ENCODE results near the gene GALNT4. TPM values are rescaled to one million over a fixed set of nuclear protein-coding genes. Genes with fewer than 3 reads are reported as not detected.
A peak's percentile ranks its signal among the peaks of the same experiment; 100 is the strongest.

The GALNT4 gene
- total RNA-seq, 1 experiment from 2014 or later = 7.1 TPM

GRCh38 chr12:89556976-89557375 lies 32.4 kb upstream of the GALNT4 start:
- H3K27ac ChIP-seq (ENCODE audit: low read length) = no peak overlapping the region
- H2AFZ ChIP-seq (ENCODE audit: low read length) = no peak overlapping the region
- H3K4me3 ChIP-seq (ENCODE audit: low read length) = no peak overlapping the region
- H3K36me3 ChIP-seq (ENCODE audit: insufficient read depth, low read length) = no peaks in the 10 kb centered on the region
- H3K9me2 ChIP-seq (replicated peaks; ENCODE audit: insufficient read depth, low read length) = no peaks in the 10 kb centered on the region
- DNase-seq = no peak
- no peaks in the 10 kb centered on the region for H3K79me2 ChIP-seq (ENCODE audit: low read length)
- no peak overlapping the region for H3K4me2 ChIP-seq (ENCODE audit: low read depth, low read length, poor library complexity, severe bottlenecking)
- H4K20me1 ChIP-seq (ENCODE audit: insufficient read depth, low read depth, low read length) = no peaks in the 10 kb centered on the region
- no peaks in the 10 kb centered on the region for H3K4me1 ChIP-seq (ENCODE audit: low read length)
- no peak overlapping the region for H3K9ac ChIP-seq (ENCODE audit: low read length)
- no peaks in the 10 kb centered on the region for H3K27me3 ChIP-seq (ENCODE audit: low read length)
- no peaks in the 10 kb centered on the region for H3K9me3 ChIP-seq (ENCODE audit: low read length)

- no peak for DNase-seq
Measured at GRCh38 chr12:89552376-89552775, 27.8 kb upstream of the GALNT4 start.

GRCh38 chr12:89551747-89552146 lies 27.2 kb upstream of the GALNT4 start:
- H3K27me3 ChIP-seq (ENCODE audit: low read length) = no peaks in the 10 kb centered on the region
- H2AFZ ChIP-seq (ENCODE audit: low read length) = no peak overlapping the region
- no peaks in the 10 kb centered on the region for H3K79me2 ChIP-seq (ENCODE audit: low read length)
- H4K20me1 ChIP-seq (ENCODE audit: insufficient read depth, low read depth, low read length) = no peaks in the 10 kb centered on the region
- no peak for DNase-seq
- H3K4me3 ChIP-seq (ENCODE audit: low read length) = no peak overlapping the region
- H3K9me2 ChIP-seq (replicated peaks; ENCODE audit: insufficient read depth, low read length) = no peaks in the 10 kb centered on the region
- no peak overlapping the region for H3K4me2 ChIP-seq (ENCODE audit: low read depth, low read length, poor library complexity, severe bottlenecking)
- no peak overlapping the region for H3K9ac ChIP-seq (ENCODE audit: low read length)
- H3K36me3 ChIP-seq (ENCODE audit: insufficient read depth, low read length) = no peaks in the 10 kb centered on the region
- no peaks in the 10 kb centered on the region; the same call in 1 of the 2 replicates for H3K4me1 ChIP-seq (ENCODE audit: low read length)
- no peaks in the 10 kb centered on the region for H3K9me3 ChIP-seq (ENCODE audit: low read length)
- H3K27ac ChIP-seq (ENCODE audit: low read length) = no peak overlapping the region

More at GRCh38 chr12:89552376-89552775, 27.8 kb upstream of the GALNT4 start:
- H3K4me2 ChIP-seq (ENCODE audit: low read depth, low read length, poor library complexity, severe bottlenecking) = no peak overlapping the region
- no peaks in the 10 kb centered on the region for H3K79me2 ChIP-seq (ENCODE audit: low read length)
- H3K9me3 ChIP-seq (ENCODE audit: low read length) = no peaks in the 10 kb centered on the region
- H3K27me3 ChIP-seq (ENCODE audit: low read length) = no peaks in the 10 kb centered on the region
- no peak overlapping the region for H3K9ac ChIP-seq (ENCODE audit: low read length)
- H3K9me2 ChIP-seq (replicated peaks; ENCODE audit: insufficient read depth, low read length) = no peaks in the 10 kb centered on the region
- no peak overlapping the region for H3K27ac ChIP-seq (ENCODE audit: low read length)
- no peaks in the 10 kb centered on the region for H4K20me1 ChIP-seq (ENCODE audit: insufficient read depth, low read depth, low read length)
- H2AFZ ChIP-seq (ENCODE audit: low read length) = no peak overlapping the region
- no peaks in the 10 kb centered on the region for H3K36me3 ChIP-seq (ENCODE audit: insufficient read depth, low read length)
- H3K4me3 ChIP-seq (ENCODE audit: low read length) = no peak overlapping the region
- H3K4me1 ChIP-seq (ENCODE audit: low read length) = no peaks in the 10 kb centered on the region

GRCh38 chr12:89547101-89547500 lies 22.5 kb upstream of the GALNT4 start:
- Histone ChIP-seq H3K36me3 (ENCODE audit: insufficient read depth, low read length) (no peaks in the 10 kb centered on the region), H3K4me1 (ENCODE audit: low read length) (no peaks in the 10 kb centered on the region; the same call in 1 of the 2 replicates), H3K9ac (ENCODE audit: low read length) (no peak overlapping the region), H3K27me3 (ENCODE audit: low read length) (no peaks in the 10 kb centered on the region), H3K4me3 (ENCODE audit: low read length) (no peak overlapping the region), H3K4me2 (ENCODE audit: low read depth, low read length, poor library complexity, severe bottlenecking) (no peak overlapping the region), H2AFZ (ENCODE audit: low read length) (no peak overlapping the region), H3K9me2 (replicated peaks; ENCODE audit: insufficient read depth, low read length) (no peaks in the 10 kb centered on the region), H3K9me3 (ENCODE audit: low read length) (no peaks in the 10 kb centered on the region), H3K79me2 (ENCODE audit: low read length) (no peaks in the 10 kb centered on the region), H4K20me1 (ENCODE audit: insufficient read depth, low read depth, low read length) (no peaks in the 10 kb centered on the region), H3K27ac (ENCODE audit: low read length) (no peak overlapping the region)
- DNase-seq = no peak

- no peaks in the 10 kb centered on the region; the same call in 1 of the 2 replicates for H3K4me1 ChIP-seq (ENCODE audit: low read length)
- no peak overlapping the region for H3K4me2 ChIP-seq (ENCODE audit: low read depth, low read length, poor library complexity, severe bottlenecking)
- no peak for DNase-seq
- no peaks in the 10 kb centered on the region for H3K36me3 ChIP-seq (ENCODE audit: insufficient read depth, low read length)
- no peak overlapping the region for H3K4me3 ChIP-seq (ENCODE audit: low read length)
- no peaks in the 10 kb centered on the region for H3K79me2 ChIP-seq (ENCODE audit: low read length)
- no peaks in the 10 kb centered on the region for H3K9me3 ChIP-seq (ENCODE audit: low read length)
- no peak overlapping the region for H3K27ac ChIP-seq (ENCODE audit: low read length)
- H3K9ac ChIP-seq (ENCODE audit: low read length) = no peak overlapping the region
- no peaks in the 10 kb centered on the region for H3K9me2 ChIP-seq (replicated peaks; ENCODE audit: insufficient read depth, low read length)
- H4K20me1 ChIP-seq (ENCODE audit: insufficient read depth, low read depth, low read length) = no peaks in the 10 kb centered on the region
- no peak overlapping the region for H2AFZ ChIP-seq (ENCODE audit: low read length)
- H3K27me3 ChIP-seq (ENCODE audit: low read length) = no peaks in the 10 kb centered on the region
Measured at GRCh38 chr12:89546151-89546550, 21.6 kb upstream of the GALNT4 start.

GRCh38 chr12:89544681-89545184 lies 20.1 kb upstream of the GALNT4 start:
- Histone ChIP-seq H3K79me2 (ENCODE audit: low read length) (no peaks in the 10 kb centered on the region), H3K4me2 (ENCODE audit: low read depth, low read length, poor library complexity, severe bottlenecking) (no peak overlapping the region), H3K9ac (ENCODE audit: low read length) (no peak overlapping the region), H3K4me1 (ENCODE audit: low read length) (no peaks in the 10 kb centered on the region; the same call in 1 of the 2 replicates), H2AFZ (ENCODE audit: low read length) (no peak overlapping the region), H3K27ac (ENCODE audit: low read length) (no peak overlapping the region), H3K36me3 (ENCODE audit: insufficient read depth, low read length) (no peaks in the 10 kb centered on the region), H3K9me3 (ENCODE audit: low read length) (no peaks in the 10 kb centered on the region), H3K4me3 (ENCODE audit: low read length) (no peak overlapping the region), H4K20me1 (ENCODE audit: insufficient read depth, low read depth, low read length) (no peaks in the 10 kb centered on the region), H3K9me2 (replicated peaks; ENCODE audit: insufficient read depth, low read length) (no peaks in the 10 kb centered on the region), H3K27me3 (ENCODE audit: low read length) (no peaks in the 10 kb centered on the region)
- DNase-seq = no peak

- Histone ChIP-seq H3K4me2 (ENCODE audit: low read depth, low read length, poor library complexity, severe bottlenecking) (no peak overlapping the region), H3K36me3 (ENCODE audit: insufficient read depth, low read length) (no peaks in the 10 kb centered on the region), H3K9me3 (ENCODE audit: low read length) (no peaks in the 10 kb centered on the region), H4K20me1 (ENCODE audit: insufficient read depth, low read depth, low read length) (no peaks in the 10 kb centered on the region), H3K79me2 (ENCODE audit: low read length) (no peaks in the 10 kb centered on the region), H3K27me3 (ENCODE audit: low read length) (no peaks in the 10 kb centered on the region), H3K27ac (ENCODE audit: low read length) (no peak overlapping the region), H2AFZ (ENCODE audit: low read length) (no peak overlapping the region), H3K4me3 (ENCODE audit: low read length) (no peak overlapping the region), H3K4me1 (ENCODE audit: low read length) (no peaks in the 10 kb centered on the region; the same call in 1 of the 2 replicates), H3K9me2 (replicated peaks; ENCODE audit: insufficient read depth, low read length) (no peaks in the 10 kb centered on the region), H3K9ac (ENCODE audit: low read length) (no peak overlapping the region)
- DNase-seq = no peak
Measured at GRCh38 chr12:89544022-89544421, 19.4 kb upstream of the GALNT4 start.

DNA sequence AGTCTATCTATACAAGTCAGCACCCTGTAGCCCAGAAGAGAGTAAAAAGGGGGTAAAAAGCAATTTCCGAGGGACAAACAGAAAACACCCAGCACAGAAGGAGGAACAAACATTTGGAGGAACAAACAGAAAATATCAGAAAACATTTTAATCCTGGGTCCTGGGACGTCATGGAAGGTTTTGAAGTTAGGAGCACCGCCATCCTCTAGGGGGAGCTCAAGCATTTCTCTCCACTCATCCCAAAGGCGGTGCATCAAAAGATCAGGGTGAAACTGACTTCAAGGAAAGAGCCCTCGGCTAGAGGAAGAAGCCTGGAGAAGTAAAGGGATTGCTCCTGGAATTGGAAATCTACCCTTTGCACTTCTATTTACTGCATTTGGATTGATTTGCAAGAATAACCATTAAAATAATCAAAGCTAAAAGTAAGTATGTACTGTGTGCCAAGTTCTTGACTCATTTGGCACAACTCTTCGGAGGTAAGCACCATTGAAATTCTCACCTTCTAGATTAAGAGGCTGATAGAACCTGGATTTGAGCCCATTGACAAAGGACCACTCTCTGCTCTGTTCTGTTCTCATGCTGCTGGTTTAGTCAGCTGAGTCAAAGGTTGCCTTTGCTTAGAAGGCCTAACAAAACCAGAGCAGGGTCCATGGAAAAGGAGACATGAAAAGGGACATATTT lies 18.5 kb upstream of the GALNT4 start:
- H2AFZ ChIP-seq (ENCODE audit: low read length) = no peak overlapping the region
- no peaks in the 10 kb centered on the region for H3K36me3 ChIP-seq (ENCODE audit: insufficient read depth, low read length)
- H3K9me3 ChIP-seq (ENCODE audit: low read length) = no peaks in the 10 kb centered on the region
- H3K27me3 ChIP-seq (ENCODE audit: low read length) = no peaks in the 10 kb centered on the region
- no peak overlapping the region for H3K27ac ChIP-seq (ENCODE audit: low read length)
- H3K4me3 ChIP-seq (ENCODE audit: low read length) = no peak overlapping the region
- H3K9ac ChIP-seq (ENCODE audit: low read length) = no peak overlapping the region
- no peak overlapping the region for H3K4me2 ChIP-seq (ENCODE audit: low read depth, low read length, poor library complexity, severe bottlenecking)
- no peaks in the 10 kb centered on the region for H4K20me1 ChIP-seq (ENCODE audit: insufficient read depth, low read depth, low read length)
- no peaks in the 10 kb centered on the region for H3K79me2 ChIP-seq (ENCODE audit: low read length)
- H3K9me2 ChIP-seq (replicated peaks; ENCODE audit: insufficient read depth, low read length) = no peaks in the 10 kb centered on the region
- H3K4me1 ChIP-seq (ENCODE audit: low read length) = no peaks in the 10 kb centered on the region; the same call in 1 of the 2 replicates
- peak; percentile 86 for DNase-seq
